HG03378 (cell line): ENCODE data around the gene ZNFX1.
"Not testable (repeated sequence)": the region's sequence is repeated elsewhere in the genome, so short reads cannot be mapped to it uniquely, and the experiment has no call there.

ENCODE experiments used
- ATAC-seq: cut with Tn5 transposase; IDR thresholded peaks from one replicate; pipeline ENCODE4 v1.9.1; 2021; ENCODE audit warnings: mild to moderate bottlenecking, moderate library complexity; ENCODE audit not compliant: unreplicated experiment

Gene ZNFX1

GRCh38 chr20:49216991-49217578, 60.8 kb downstream of the ZNFX1 start:
- no peak for ATAC-seq

- no peak for ATAC-seq
These were observed 62.6 kb downstream of the ZNFX1 start for GRCh38 chr20:49215232-49215631.

- no peak for ATAC-seq
These were observed 63.3 kb downstream of the ZNFX1 start for GRCh38 chr20:49214571-49214970.

GRCh38 chr20:49210757-49211110, 67.1 kb downstream of the ZNFX1 start:
- ATAC-seq, result no peak

- no peak for ATAC-seq
These were observed 67.6 kb downstream of the ZNFX1 start for GRCh38 chr20:49210101-49210756.

DNA sequence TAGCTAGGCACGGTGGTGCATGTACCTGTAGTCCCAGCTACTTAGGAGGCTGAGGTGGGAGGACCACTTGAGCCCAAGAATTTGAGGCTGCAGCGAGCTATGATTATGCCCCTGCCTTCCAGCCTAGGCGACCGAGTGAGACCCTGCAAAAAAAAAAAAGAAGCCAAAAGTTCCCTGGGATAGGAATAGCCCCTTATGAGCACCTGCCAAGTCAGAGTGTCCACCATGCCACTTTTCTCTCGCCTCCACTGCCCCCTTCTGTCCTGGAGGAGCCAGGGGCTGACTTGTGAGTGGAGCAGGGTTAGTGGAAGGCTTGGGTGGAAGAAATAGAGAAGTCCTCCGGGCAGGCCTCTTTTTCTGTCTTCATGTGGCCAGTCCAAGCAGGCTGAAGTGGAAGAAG, 70.8 kb downstream of the ZNFX1 start:
- ATAC-seq, result no peak

GRCh38 chr20:49203746-49204145, 74.1 kb downstream of the ZNFX1 start:
- ATAC-seq, result no peak

- no peak for ATAC-seq
These were observed 74.8 kb downstream of the ZNFX1 start for GRCh38 chr20:49203011-49203410.

- no peak for ATAC-seq
These were observed 78.0 kb downstream of the ZNFX1 start for GRCh38 chr20:49199729-49200293.

- ATAC-seq, result not testable (repeated sequence)
These were observed 84.8 kb downstream of the ZNFX1 start for GRCh38 chr20:49192944-49193518.
